Activated T-helper 1 cell treated with anti-CD3 and anti-CD28 coated beads, Interleukin-2, amount 50 U/mL, for 16 hours (primary cell): Measurements from ENCODE around the gene PALM.

ENCODE experiments used
- DNase-seq, 2 donors: peaks; one replicate each; pipeline ENCODE4 v3.0.0-alpha.2; 2020; ENCODE audit warnings: low read depth in 1 of 2, low spot score in 1 of 2

Gene PALM

GRCh38 chr19:778910-779653 lies 70.3 kb downstream of the PALM start:
- DNase-seq, result no peak

- no peak for DNase-seq
Observed at GRCh38 chr19:780935-781334, 72.2 kb downstream of the PALM start.

DNA sequence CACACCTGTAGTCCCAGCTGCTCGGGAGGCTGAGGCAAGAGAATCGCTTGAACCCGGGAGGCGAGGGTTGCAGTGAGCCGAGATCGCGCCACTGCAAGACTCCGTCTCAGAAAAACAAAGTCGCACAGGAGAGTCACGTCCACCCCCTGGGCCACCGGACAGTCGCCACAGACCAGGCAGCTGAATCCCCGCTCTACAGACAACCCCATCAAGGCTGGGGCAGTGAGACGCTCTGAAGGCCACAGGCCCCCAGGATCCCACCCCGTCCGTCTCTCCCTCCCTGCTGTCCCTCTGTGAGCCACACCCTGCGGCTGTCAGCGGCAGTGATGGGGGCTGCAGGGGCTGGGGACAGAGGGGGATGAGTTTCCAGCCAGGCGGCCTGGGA lies 73.1 kb downstream of the PALM start:
- no peak for DNase-seq

DNA sequence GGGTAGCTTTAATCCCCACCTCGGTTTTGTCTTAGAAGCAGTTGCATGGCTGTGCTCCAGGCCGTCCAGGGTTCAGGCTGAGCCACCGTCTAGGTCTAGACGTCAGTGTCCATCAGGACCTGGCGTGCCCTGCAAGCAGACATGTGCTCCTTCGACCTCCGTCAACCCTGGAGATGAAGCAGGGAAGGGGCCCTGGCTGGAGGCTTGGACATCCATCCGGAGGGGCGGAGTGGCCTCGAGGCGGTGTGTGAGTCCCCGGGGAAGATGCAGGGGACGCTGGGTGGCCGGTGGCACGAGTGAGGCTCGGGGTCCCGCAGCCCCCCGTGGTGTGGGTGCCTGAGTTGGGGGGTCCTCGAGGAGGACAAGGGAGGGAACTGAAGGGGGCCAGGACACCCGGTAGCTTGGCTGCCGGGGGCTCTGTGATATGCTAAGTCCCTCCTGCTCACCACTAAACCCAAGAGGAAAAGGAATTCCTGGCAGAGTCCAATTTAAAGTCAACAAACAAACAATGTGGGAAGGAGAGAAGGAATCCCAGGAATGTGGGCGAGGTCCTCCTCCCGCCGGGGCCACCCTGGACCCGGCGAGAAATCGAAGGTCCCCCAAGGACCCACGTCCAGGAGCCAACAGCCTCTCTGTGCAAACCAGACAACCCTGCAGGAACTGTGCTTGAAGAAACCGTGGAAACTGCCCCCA lies 73.6 kb downstream of the PALM start:
- DNase-seq, result no peak

DNA sequence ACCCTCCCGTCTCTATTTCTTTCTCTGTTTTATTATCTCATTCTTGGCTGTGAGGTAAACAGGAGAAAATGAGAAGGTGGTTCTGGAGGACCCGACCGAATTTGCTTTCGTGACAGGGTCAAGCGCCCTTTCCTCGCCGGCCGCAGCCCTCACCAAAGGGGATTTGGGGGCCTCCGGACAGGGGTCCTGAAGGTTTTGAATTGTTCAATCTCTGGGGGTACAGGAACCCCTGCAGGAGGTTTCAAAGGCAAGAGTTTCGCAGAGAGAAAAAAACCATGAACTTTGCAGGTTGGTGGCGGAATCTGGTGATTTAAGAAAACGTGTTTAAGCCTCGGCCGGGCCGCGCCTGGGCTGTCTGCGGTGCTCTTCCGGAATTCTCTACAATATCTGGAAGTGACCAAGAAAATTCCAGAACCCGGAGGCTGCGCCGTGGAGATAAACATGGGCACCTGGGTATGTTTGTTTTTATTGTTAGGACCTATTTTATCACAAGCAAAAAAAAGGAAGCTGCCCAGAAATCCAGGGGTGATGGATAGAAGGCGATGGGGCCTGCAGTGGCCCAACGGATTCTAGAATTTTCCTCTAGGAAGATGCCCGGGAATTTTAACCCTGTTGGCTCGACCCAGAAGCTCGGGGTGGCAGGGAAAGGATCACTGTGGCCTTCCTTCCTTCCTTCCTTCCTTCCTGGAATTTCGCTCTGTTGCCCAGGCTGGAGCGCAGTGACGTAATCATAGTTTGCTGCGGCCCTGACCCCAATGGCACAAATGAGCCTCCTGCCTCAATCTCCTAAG lies 74.3 kb downstream of the PALM start:
- no peak for DNase-seq

DNA sequence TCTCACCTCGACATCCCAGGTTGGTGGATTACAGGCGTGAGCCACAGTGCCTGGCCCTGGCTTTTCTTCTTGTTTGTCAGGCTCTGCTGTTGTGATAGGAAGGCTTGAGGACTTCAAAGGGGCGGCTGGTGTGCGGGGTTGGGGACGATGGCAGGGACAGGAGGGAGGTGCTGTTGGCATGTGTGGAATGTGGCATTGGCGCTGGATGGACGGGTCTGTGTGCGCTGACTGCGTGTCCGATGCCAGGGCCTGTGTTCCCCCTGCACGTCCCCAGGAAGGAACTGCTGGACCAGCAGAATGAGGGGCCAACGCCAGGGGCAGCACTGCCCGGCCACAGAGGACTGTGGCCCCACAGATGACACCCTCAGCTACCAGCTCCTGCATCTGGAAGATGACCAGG lies 75.8 kb downstream of the PALM start:
- DNase-seq, result no peak

DNA sequence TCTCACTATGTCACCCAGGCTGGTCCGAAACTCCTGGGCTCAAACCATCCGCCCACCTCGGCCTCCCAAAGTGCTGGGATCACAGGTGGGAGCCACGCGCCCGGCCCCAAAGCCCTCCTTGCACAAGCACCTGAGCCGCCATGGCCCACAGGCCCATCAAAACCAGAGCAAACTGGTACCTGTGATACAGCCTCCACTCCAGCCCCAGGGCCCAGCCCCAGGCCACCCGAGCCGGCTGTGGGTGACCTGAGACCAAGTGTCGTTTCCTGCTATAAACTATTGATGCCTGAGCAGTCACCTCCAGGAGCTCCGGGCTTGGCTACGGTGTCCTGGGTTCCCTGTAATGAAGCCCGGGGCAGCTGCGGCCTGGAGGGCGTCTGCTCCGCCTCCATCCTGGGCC lies 78.8 kb downstream of the PALM start:
- DNase-seq, result no peak

- no peak for DNase-seq
Observed at GRCh38 chr19:788686-788982, 79.9 kb downstream of the PALM start.

- DNase-seq, result no peak
Observed at GRCh38 chr19:788983-789700, 80.4 kb downstream of the PALM start.

- DNase-seq, result no peak
Observed at GRCh38 chr19:789701-790060, 80.9 kb downstream of the PALM start.

DNA sequence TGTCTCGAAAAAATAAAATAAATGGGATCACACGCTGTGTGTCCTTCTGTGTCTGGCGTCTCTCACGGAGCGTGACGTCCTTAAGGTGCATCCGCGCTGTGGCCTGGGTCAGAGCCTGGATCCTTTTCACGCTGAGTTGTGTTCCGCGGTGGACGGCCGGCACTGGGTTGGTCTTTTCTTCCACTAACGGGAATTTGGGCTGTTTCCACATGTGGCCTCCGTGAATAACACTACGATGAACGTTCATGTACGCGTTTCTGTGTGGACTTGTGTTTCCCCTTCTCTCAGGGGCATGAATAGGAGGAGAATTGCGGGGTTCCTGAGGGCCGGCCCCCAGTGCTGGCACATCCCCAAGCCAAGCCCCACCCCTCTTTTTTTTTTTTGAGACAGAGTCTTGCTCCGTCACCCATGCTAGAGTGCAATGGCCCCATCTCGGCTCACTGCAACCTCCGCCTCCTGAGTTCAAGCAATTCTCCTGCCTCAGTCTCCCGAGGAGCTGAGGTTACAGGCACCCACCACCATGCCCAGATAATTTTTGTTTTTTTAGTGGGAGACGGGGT lies 82.4 kb downstream of the PALM start:
- no peak for DNase-seq

DNA sequence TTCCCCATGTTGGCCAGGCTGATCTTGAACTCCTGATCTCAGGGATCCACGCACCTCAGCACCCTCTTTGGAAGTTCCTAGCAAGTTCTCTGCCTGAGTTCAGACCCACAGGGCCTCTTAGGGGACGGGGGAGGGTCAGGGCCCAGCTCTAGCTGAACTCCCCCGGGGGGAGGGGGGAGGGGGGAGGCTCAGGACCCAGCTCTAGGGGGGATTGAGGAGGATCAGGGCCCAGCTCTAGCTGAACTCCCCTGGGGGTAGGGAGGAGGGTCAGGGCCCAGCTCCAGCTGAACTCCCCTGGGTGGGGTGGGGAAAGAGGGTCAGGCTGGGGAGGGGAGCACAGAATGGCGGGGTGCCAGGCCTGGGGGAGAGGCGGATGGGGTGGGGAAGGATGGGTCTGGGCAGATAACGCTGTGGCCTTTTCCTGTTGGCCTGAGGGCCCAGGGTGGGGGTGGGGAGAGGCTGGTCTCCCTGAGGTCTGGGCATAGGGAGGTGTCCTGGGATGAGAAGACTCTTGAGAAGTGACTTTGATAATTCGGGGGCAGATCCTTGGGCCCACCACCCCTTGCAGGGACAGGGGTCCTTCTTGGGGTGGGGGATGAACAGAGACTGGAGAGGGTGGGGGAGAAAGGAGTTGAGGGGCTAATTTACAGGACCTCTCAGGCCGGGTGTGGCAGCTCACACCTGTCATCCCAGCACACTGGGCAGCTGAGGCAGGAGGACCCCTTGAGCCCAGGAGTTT lies 83.0 kb downstream of the PALM start:
- no peak for DNase-seq

GRCh38 chr19:792306-792885 lies 83.7 kb downstream of the PALM start:
- DNase-seq, result no peak

GRCh38 chr19:793806-794205 lies 85.1 kb downstream of the PALM start:
- no peak for DNase-seq

GRCh38 chr19:795073-795611 lies 86.4 kb downstream of the PALM start:
- DNase-seq, result no peak

- no peak for DNase-seq
Observed at GRCh38 chr19:795691-796581, 87.2 kb downstream of the PALM start.

DNA sequence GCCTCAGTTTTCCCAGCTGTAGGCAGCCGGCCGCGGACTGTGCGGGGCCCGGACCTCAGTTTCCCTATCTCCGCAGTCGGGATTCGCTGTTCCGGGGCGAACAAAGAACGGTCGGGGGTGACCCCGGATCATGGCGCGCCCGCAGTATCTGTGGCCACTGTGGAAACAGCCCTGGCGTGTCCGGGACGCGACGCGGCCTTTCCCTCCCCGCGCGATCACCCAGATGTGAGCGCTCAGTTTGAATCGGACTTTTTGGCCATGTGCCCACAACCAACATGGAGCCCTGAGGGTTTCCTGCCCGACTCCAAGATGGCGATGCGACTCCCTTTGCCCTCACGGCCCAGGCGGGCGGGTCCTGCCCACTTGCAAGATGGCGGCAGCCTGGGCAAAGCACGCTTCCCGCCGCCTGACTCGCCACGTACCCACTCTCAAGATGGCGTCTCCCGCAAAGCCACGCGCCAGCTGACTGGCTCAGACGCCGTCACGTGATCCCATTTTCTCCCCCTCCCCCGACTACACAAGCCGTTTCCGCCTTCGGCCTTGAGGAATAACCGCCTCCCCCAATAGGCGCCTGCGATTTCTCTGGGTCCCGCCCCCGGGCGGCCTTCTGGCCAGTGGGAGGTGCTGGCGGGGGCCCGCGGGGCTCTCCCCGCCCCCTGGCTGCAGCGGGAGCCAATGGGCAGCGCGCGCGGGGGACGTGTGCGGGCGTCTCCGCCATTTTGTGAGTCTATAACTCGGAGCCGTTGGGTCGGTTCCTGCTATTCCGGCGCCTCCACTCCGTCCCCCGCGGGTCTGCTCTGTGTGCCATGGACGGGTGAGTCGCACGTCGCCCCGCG lies 88.2 kb downstream of the PALM start, which contains the start of gene PTBP1:
TSS of gene PTBP1 (plus strand) at position 761 of the 836 bp plus-strand sequence. CDS start at position 807, 46 bp downstream.
- peak; percentile 98 to 99 for DNase-seq
